SK-N-SH (cell line): Measurements from ENCODE around the gene GLB1L3. TPM values are rescaled to one million over a fixed set of nuclear protein-coding genes. Genes with fewer than 3 reads are reported as not detected.
"Not testable (repeated sequence)": the region's sequence is repeated elsewhere in the genome, so short reads cannot be mapped to it uniquely, and the experiment has no call there.

Source experiments
- CTCF ChIA-PET: fragments of 300-600, 350-600 bp; formaldehyde crosslinking; extraction: SDS; loops from one replicate; lab custom pipeline; 2021; lab: Yijun Ruan, JAX
- POLR2A ChIA-PET: fragments of 350-600 bp; sonication (Branson Sonifier 250); formaldehyde crosslinking; extraction: SDS; loops from one replicate; lab custom pipeline; 2020; ENCODE audit warnings: antibody characterized with exemption, inconsistent platforms; lab: Yijun Ruan, JAX
- DNase-seq: peaks from one replicate; pipeline ENCODE4 v3.0.0; 2012
- H2AFZ ChIP-seq: fragments of 200-600 bp; sonication (generic); 2 replicates; pipeline ENCODE4 v1.8.1; 2016; ENCODE audit warnings: antibody characterized with exemption, mild to moderate bottlenecking, low read depth
- H3F3A ChIP-seq: fragments of 200-600 bp; sonication (generic); replicated peaks from 2 replicates; pipeline ENCODE3; 2016; ENCODE audit warnings: antibody characterized with exemption, mild to moderate bottlenecking; ENCODE audit not compliant: insufficient read depth
- H3K27ac ChIP-seq, 2 experiments: fragments of 200-500 bp in 1 of 2; fragments of 200-600 bp in 1 of 2; sonication (Bioruptor generic) in 1 of 2; sonication (generic), shearing (Covaris generic) in 1 of 2; 2 replicates each; pipeline versions ENCODE4 v1.5.1 to v1.6.1; 2014 to 2016; ENCODE audit warnings: low read depth in 2 of 2, inconsistent platforms in 1 of 2, low read length in 1 of 2, mild to moderate bottlenecking in 1 of 2, mixed read lengths in 1 of 2
- H3K27me3 ChIP-seq: fragments of 200-600 bp; sonication (generic), shearing (Covaris generic); 2 replicates; pipeline ENCODE4 v1.6.1; 2016; ENCODE audit warnings: mixed run types; ENCODE audit not compliant: insufficient read depth
- H3K36me3 ChIP-seq, 2 experiments: fragments of 200-500 bp in 1 of 2; fragments of 200-600 bp in 1 of 2; sonication (Bioruptor generic) in 1 of 2; sonication (generic) in 1 of 2; replicated peaks in 1 of 2; 2 replicates each; pipeline versions ENCODE3 to v1.5.1; 2014 to 2016; ENCODE audit warnings: low read length in 1 of 2, mild to moderate bottlenecking in 1 of 2; ENCODE audit not compliant: insufficient read depth in 2 of 2, control insufficient read depth in 1 of 2
- H3K4me1 ChIP-seq, 2 experiments: fragments of 200-500 bp in 1 of 2; fragments of 200-600 bp in 1 of 2; sonication (Bioruptor generic) in 1 of 2; sonication (generic), shearing (Covaris generic) in 1 of 2; 2 replicates each; pipeline versions ENCODE4 v1.5.1 to v1.6.1; 2014 to 2016; ENCODE audit warnings: low read depth in 1 of 2, low read length in 1 of 2, mixed run types in 1 of 2; ENCODE audit not compliant: insufficient read depth in 2 of 2, control insufficient read depth in 1 of 2
- H3K4me2 ChIP-seq: fragments of 200-600 bp; sonication (generic), shearing (Covaris generic); 2 replicates; pipeline ENCODE4 v1.6.1; 2017; ENCODE audit warnings: mixed run types
- H3K4me3 ChIP-seq, 2 experiments: fragments of 200-500 bp in 1 of 2; fragments of 200-600 bp in 1 of 2; sonication (Bioruptor generic) in 1 of 2; sonication (generic), shearing (Covaris generic) in 1 of 2; 2 replicates each; pipeline versions ENCODE4 v1.5.1 to v1.8.1; 2014 to 2016; ENCODE audit warnings: low read depth in 2 of 2, inconsistent platforms in 1 of 2, low read length in 1 of 2, mild to moderate bottlenecking in 1 of 2, mixed read lengths in 1 of 2, moderate library complexity in 1 of 2
- H3K79me2 ChIP-seq: fragments of 200-600 bp; sonication (generic); 2 replicates; pipeline ENCODE4 v1.8.1; 2017; ENCODE audit warnings: mild to moderate bottlenecking; ENCODE audit not compliant: insufficient read depth
- H3K9ac ChIP-seq: fragments of 200-600 bp; sonication (generic); 2 replicates; pipeline ENCODE4 v1.6.1; 2017; ENCODE audit warnings: mixed run types
- H3K9me2 ChIP-seq: fragments of 200-600 bp; sonication (generic); 2 replicates; pipeline ENCODE4 v1.6.1; 2017; ENCODE audit warnings: mixed run types
- H3K9me3 ChIP-seq: fragments of 200-600 bp; sonication (generic); 2 replicates; pipeline ENCODE4 v1.6.1; 2017; ENCODE audit warnings: mixed run types, mild to moderate bottlenecking, moderate library complexity
- H4K20me1 ChIP-seq: fragments of 200-600 bp; sonication (generic); 2 replicates; pipeline ENCODE4 v1.6.1; 2017; ENCODE audit warnings: mild to moderate bottlenecking, mixed run types; ENCODE audit not compliant: insufficient read depth
- CHD2 ChIP-seq: fragments of 150-350 bp; IDR thresholded peaks from 2 replicates; pipeline ENCODE4 v1.6.1; 2018; ENCODE audit warnings: low read length; ENCODE audit not compliant: partially characterized antibody
- EZH2phosphoT487 ChIP-seq: fragments of 200-600 bp; sonication (generic); IDR thresholded peaks from 2 replicates; pipeline ENCODE4 v1.6.1; 2017; ENCODE audit warnings: low read depth, mixed run types, mild to moderate bottlenecking, antibody characterized with exemption, moderate library complexity, borderline replicate concordance
- FOXM1 ChIP-seq: IDR thresholded peaks from 2 replicates; pipeline ENCODE4 v1.4.0; 2012; ENCODE audit warnings: low read depth, mild to moderate bottlenecking
- GABPA ChIP-seq: IDR thresholded peaks from 2 replicates; pipeline ENCODE4 v1.4.0; 2012; ENCODE audit warnings: low read depth, mild to moderate bottlenecking
- JUND ChIP-seq: IDR thresholded peaks from 2 replicates; pipeline ENCODE4 v1.4.0; 2012
- MEF2A ChIP-seq: IDR thresholded peaks from 2 replicates; pipeline ENCODE4 v1.4.0; 2012; ENCODE audit warnings: low read depth, borderline replicate concordance
- NFIC ChIP-seq: IDR thresholded peaks from 2 replicates; pipeline ENCODE4 v1.4.0; 2012; ENCODE audit warnings: borderline replicate concordance
- NRF1 ChIP-seq: IDR thresholded peaks from 2 replicates; pipeline ENCODE4 v1.6.1; 2012; ENCODE audit warnings: low read depth, mild to moderate bottlenecking, low read length
- RFX5 ChIP-seq: IDR thresholded peaks from 2 replicates; pipeline ENCODE4 v1.6.1; 2012; ENCODE audit warnings: mild to moderate bottlenecking, improper control_type of control experiment, low read length
- SIN3A ChIP-seq: IDR thresholded peaks from 2 replicates; pipeline ENCODE4 v1.6.1; 2012; ENCODE audit warnings: low read depth, mild to moderate bottlenecking, low read length, moderate library complexity, borderline replicate concordance
- SMC3 ChIP-seq: IDR thresholded peaks from 2 replicates; pipeline ENCODE4 v1.6.1; 2012; ENCODE audit warnings: low read depth, low read length, improper control_type of control experiment
- TEAD4 ChIP-seq: IDR thresholded peaks from 2 replicates; pipeline ENCODE4 v1.4.0; 2012; ENCODE audit warnings: mild to moderate bottlenecking, borderline replicate concordance; ENCODE audit not compliant: insufficient read depth
- WGBS: methylation state at CpG from one replicate; pipeline ENCODE4 v1.1.6; 2017; ENCODE audit warnings: low lambda C conversion rate; 5-methylcytosine and 5-hydroxymethylcytosine counted together
- polyA plus RNA-seq, 3 experiments: library from polyadenylated mRNA; depleted of rRNA; stranded (reverse); fragments of >200 nt; gene quantifications; 2 replicates each; pipeline ENCODE4 v1.2.3, GENCODE V29; 2012
- TF ChIP-seq, protein P1 (sequence below): IDR thresholded peaks from 2 replicates; pipeline ENCODE4 v1.4.0; 2012; ENCODE audit warnings: low read depth, borderline replicate concordance
- TF ChIP-seq, protein P2 (sequence below): fragments of 150-350 bp; IDR thresholded peaks from 2 replicates; pipeline ENCODE4 v1.6.1; 2017; ENCODE audit warnings: antibody characterized with exemption, low read length, low read depth, borderline replicate concordance

Gene GLB1L3
- polyA plus RNA-seq, 1 of the 3 experiments (the other 2 are of a cell fraction): not detected

DNA sequence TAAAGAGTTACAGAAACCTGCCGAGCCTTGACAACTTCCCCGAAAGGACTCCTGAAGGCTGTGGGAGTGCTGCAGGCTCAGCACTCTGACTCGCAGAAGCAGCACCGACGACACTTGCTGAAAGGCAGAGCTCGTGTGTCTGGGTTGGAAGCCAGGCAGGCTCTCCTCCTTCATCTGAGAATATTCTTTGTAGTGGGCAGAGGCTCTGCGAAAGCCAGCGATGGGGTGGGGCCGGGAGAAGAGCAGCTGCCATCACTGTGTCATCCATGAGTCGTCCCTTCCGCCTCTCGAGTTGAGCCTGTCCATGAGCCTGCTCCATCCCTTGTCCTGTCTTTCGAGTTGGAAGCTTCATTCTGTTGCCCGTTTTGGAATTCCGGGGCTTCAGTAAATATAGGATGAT lies 67.5 kb downstream of the GLB1L3 start:
- Histone ChIP-seq H3K27ac (no peak overlapping the region), H3K79me2 (no peaks in the 10 kb centered on the region), H3K4me3 (no peak overlapping the region), H3K4me2 (no peak overlapping the region), H3K9ac (no peak overlapping the region), H3K9me3 (no peaks in the 10 kb centered on the region), H2AFZ (no peak overlapping the region), H3K9me2 (no peaks in the 10 kb centered on the region), H3F3A (no peaks in the 10 kb centered on the region), H3K36me3 (no peaks in the 10 kb centered on the region), H3K27me3 (no peaks in the 10 kb centered on the region), H4K20me1 (no peaks in the 10 kb centered on the region), H3K4me1 (no peaks in the 10 kb centered on the region)
- TF ChIP-seq EZH2phosphoT487 (no peak), GABPA (no peak)
- TF ChIP-seq, protein P1, sequence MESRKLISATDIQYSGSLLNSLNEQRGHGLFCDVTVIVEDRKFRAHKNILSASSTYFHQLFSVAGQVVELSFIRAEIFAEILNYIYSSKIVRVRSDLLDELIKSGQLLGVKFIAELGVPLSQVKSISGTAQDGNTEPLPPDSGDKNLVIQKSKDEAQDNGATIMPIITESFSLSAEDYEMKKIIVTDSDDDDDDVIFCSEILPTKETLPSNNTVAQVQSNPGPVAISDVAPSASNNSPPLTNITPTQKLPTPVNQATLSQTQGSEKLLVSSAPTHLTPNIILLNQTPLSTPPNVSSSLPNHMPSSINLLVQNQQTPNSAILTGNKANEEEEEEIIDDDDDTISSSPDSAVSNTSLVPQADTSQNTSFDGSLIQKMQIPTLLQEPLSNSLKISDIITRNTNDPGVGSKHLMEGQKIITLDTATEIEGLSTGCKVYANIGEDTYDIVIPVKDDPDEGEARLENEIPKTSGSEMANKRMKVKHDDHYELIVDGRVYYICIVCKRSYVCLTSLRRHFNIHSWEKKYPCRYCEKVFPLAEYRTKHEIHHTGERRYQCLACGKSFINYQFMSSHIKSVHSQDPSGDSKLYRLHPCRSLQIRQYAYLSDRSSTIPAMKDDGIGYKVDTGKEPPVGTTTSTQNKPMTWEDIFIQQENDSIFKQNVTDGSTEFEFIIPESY: no peak
- no peak for DNase-seq
- ChIA-PET POLR2A (no interaction called here), CTCF (interaction anchor here (0.8 to 1.5 kb wide), 2 partner anchors 11 to 19 kb away, joined by 3 to 5 read pairs; partner anchors contain the start of gene GLB1L2)
- WGBS: 74% methylated on average over 15 of the region's 15 CpGs

DNA sequence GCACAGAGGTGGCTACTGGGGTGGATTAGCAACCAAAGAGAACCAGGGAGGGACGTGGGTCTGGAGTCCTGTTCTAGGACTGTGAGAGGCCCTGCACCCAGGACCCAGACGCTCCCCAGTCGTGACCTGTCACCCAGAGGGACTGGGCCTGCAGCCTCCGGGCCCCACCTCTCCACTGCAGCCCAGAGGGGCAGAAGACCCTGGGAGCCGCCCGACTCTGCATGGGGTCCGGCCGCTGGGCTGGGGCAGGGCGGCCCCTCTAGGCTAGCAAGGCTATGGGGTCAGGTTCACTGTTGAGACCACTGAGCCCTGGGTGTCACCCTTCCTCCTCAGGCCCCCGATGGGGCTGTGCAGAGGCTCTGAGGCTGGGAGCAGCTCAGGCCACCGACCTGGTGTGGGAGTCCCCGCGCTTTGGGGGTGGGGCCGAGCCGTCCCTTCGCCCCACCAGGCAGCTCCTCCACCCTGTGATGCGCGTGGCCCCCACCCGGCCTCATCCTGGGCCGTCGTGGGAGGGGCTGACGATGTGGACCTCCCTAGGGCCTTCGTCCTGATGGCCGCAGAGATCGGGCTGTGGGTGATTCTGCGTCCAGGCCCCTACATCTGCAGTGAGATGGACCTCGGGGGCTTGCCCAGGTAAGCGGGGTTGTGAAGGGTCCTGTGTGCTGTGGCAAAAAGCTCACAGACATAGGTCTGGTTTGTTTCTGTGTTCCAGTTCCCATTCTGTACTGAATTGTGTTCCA lies 68.5 kb downstream of the GLB1L3 start:
- not testable (repeated sequence) for H3K9me2 ChIP-seq

DNA sequence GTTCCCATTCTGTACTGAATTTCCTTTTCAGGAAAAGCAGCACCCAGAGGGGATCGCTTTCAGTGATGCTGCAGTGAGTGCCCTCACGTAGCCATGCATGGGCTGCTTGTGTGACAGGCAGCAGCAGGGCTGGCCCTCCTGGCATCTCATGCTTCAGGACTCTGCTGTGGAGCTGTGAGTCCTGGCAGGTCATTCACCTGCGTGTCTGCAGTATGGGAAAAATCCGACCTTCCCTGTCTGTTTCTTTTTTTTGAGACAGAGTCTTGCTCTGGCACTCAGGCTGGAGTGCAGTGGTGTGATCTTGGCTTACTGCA lies 69.0 kb downstream of the GLB1L3 start:
- ChIA-PET POLR2A (no interaction called here), CTCF (interaction anchor here (1.3 to 1.6 kb wide), 2 partner anchors 13 to 15 kb away, joined by 3 to 5 read pairs; partner anchors contain the start of gene GLB1L2)
- WGBS: 70% methylated on average over 4 of the region's 4 CpGs
- Histone ChIP-seq H4K20me1 (no peaks in the 10 kb centered on the region), H3K36me3 (no peaks in the 10 kb centered on the region), H3K9ac (no peak overlapping the region), H3K4me1 (no peaks in the 10 kb centered on the region), H3K9me2 (no peaks in the 10 kb centered on the region), H3K27me3 (no peaks in the 10 kb centered on the region), H2AFZ (no peak overlapping the region), H3F3A (no peaks in the 10 kb centered on the region), H3K4me2 (no peak overlapping the region), H3K79me2 (no peaks in the 10 kb centered on the region), H3K27ac (no peak overlapping the region), H3K4me3 (no peak overlapping the region), H3K9me3 (no peaks in the 10 kb centered on the region)
- no peak for DNase-seq
- TF ChIP-seq, protein P1: no peak
- TF ChIP-seq RFX5: no peak
- no peak for TF ChIP-seq SMC3
- TF ChIP-seq NFIC: no peak
- TF ChIP-seq JUND: no peak
- TF ChIP-seq SIN3A: no peak
- no peak for TF ChIP-seq MEF2A
- TF ChIP-seq, protein P2, sequence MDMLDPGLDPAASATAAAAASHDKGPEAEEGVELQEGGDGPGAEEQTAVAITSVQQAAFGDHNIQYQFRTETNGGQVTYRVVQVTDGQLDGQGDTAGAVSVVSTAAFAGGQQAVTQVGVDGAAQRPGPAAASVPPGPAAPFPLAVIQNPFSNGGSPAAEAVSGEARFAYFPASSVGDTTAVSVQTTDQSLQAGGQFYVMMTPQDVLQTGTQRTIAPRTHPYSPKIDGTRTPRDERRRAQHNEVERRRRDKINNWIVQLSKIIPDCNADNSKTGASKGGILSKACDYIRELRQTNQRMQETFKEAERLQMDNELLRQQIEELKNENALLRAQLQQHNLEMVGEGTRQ: no peak
- no peak for TF ChIP-seq TEAD4
- no peak for TF ChIP-seq NRF1
- no peak for TF ChIP-seq FOXM1
- TF ChIP-seq CHD2: no peak

More for the DNA sequence above, 68.5 kb downstream of the GLB1L3 start:
- H4K20me1 ChIP-seq, H3K4me2 ChIP-seq, H3K4me1 ChIP-seq, H3K4me3 ChIP-seq, DNase-seq, H3K79me2 ChIP-seq, H3F3A ChIP-seq, H3K36me3 ChIP-seq, H2AFZ ChIP-seq, H3K27ac ChIP-seq, H3K9ac ChIP-seq, POLR2A ChIA-PET, H3K9me3 ChIP-seq, H3K27me3 ChIP-seq: not testable (repeated sequence)
- CTCF ChIA-PET: interaction anchor here (0.8 to 1.6 kb wide), 3 partner anchors 13 to 20 kb away, joined by 3 to 5 read pairs (median 3); partner anchors contain the start of gene GLB1L2
- WGBS: 63% methylated on average over 10 of the region's 28 CpGs
